ENCODE results near the gene TUBA3D. TPM values are rescaled to one million over a fixed set of nuclear protein-coding genes. Genes with fewer than 3 reads are reported as not detected.
A peak's percentile ranks its signal among the peaks of the same experiment; 100 is the strongest.
"Not testable (repeated sequence)": the region's sequence is repeated elsewhere in the genome, so short reads cannot be mapped to it uniquely, and the experiment has no call there.

Gene TUBA3D
- total RNA-seq, 1 experiment from 2014 or later: not detected

GRCh38 chr2:131530626-131531344 is 54.9 kb downstream of the TUBA3D start:
- not testable (repeated sequence) for H4K91ac ChIP-seq (ENCODE audit: insufficient read length, low read depth, low read length); H3K18ac ChIP-seq (ENCODE audit: insufficient read length, low read depth, low read length); H3K4me1 ChIP-seq (ENCODE audit: insufficient read depth, low read length); H4K20me1 ChIP-seq (ENCODE audit: control insufficient read depth, insufficient read depth, insufficient read length); H4K8ac ChIP-seq (replicated peaks; ENCODE audit: insufficient read length, low read depth, low read length); H3K79me2 ChIP-seq (ENCODE audit: insufficient read depth, low read length); H3K23me2 ChIP-seq (ENCODE audit: insufficient read length, low read depth, low read length, poor library complexity, severe bottlenecking); H3T11ph ChIP-seq (ENCODE audit: low read length); H2BK15ac ChIP-seq (ENCODE audit: low read depth, low read length); H3K79me1 ChIP-seq (ENCODE audit: insufficient read depth, low read depth, low read length, poor library complexity, severe bottlenecking); H2BK12ac ChIP-seq (ENCODE audit: insufficient read length, low read depth, low read length); H3K14ac ChIP-seq (ENCODE audit: insufficient read depth, low read length); H3K9me3 Mint-ChIP-seq; H3K23ac ChIP-seq (ENCODE audit: insufficient read length, low read depth, low read length); H2BK5ac ChIP-seq (ENCODE audit: insufficient read length, low read length); H3K27ac ChIP-seq (ENCODE audit: insufficient read length, low read depth, low read length); H4K5ac ChIP-seq (ENCODE audit: insufficient read length, low read depth, low read length); H3K27me3 ChIP-seq (ENCODE audit: insufficient read depth, low read length); H3K4me2 ChIP-seq (ENCODE audit: insufficient read depth, insufficient read length, low read length); H2BK120ac ChIP-seq (ENCODE audit: low read depth, low read length, poor library complexity, severe bottlenecking); H3K4ac ChIP-seq (ENCODE audit: low read depth, low read length); H3K9me3 ChIP-seq (ENCODE audit: control insufficient read depth, low read depth, low read length); H3K56ac ChIP-seq (ENCODE audit: insufficient read length, low read depth, low read length); H2BK20ac ChIP-seq (ENCODE audit: low read depth, low read length, poor library complexity, severe bottlenecking); H3K27ac Mint-ChIP-seq; H2AK5ac ChIP-seq (ENCODE audit: insufficient read length, low read length); H3K4me3 Mint-ChIP-seq; DNase-seq; H3K4me1 Mint-ChIP-seq; H3K9ac ChIP-seq (ENCODE audit: extremely low read depth, insufficient read length, low read length); H3K27me3 Mint-ChIP-seq (ENCODE audit: low read depth); H3K36me3 Mint-ChIP-seq (ENCODE audit: insufficient read depth in 1 of 3, low read depth in 3 of 3); H2AFZ ChIP-seq (ENCODE audit: low read length)
- TF ChIP-seq, protein P1, sequence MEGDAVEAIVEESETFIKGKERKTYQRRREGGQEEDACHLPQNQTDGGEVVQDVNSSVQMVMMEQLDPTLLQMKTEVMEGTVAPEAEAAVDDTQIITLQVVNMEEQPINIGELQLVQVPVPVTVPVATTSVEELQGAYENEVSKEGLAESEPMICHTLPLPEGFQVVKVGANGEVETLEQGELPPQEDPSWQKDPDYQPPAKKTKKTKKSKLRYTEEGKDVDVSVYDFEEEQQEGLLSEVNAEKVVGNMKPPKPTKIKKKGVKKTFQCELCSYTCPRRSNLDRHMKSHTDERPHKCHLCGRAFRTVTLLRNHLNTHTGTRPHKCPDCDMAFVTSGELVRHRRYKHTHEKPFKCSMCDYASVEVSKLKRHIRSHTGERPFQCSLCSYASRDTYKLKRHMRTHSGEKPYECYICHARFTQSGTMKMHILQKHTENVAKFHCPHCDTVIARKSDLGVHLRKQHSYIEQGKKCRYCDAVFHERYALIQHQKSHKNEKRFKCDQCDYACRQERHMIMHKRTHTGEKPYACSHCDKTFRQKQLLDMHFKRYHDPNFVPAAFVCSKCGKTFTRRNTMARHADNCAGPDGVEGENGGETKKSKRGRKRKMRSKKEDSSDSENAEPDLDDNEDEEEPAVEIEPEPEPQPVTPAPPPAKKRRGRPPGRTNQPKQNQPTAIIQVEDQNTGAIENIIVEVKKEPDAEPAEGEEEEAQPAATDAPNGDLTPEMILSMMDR (conservative IDR thresholded peaks at IDR 0.05): peak; percentile 43; the same call in 2 of the 3 replicates
- WGBS (ENCODE audit: extremely low coverage, insufficient read length, low lambda C conversion rate): no CpG with 5 or more reads among the region's 22 CpGs

DNA sequence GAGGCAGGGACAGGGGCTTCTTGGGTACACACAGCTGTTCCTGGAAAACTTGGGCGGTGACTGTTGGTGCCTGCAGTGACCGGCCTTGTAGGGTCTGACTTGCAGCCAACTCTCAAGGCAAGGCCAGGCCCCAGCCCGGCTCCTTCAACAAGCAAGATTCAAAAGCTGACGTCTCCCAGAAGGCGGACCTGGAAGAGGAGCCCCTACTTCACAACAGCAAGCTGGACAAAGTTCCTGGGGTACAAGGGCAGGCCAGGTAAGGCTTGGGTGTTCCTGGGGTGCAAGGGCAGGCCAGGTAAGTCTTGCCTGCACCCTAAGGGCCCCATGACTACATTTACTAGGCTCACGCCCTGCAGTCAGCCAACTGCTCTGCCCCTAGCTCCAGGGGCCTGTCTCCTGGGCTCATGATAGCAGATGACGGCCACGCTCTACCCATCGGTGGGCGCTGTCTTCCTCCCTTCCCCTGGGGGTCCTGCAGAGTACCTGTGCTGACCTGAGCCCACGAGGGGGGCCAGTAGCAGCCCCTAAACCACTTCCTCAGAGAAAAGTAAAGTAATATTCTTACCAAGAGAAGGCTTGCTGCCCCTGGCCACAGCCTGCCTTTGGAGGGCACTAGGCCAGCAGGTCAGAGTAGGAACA is 55.7 kb downstream of the TUBA3D start:
- H3K9me3 ChIP-seq (ENCODE audit: control insufficient read depth, low read depth, low read length); H3K4me2 ChIP-seq (ENCODE audit: insufficient read depth, insufficient read length, low read length); H3T11ph ChIP-seq (ENCODE audit: low read length); H3K27me3 ChIP-seq (ENCODE audit: insufficient read depth, low read length); H2AK5ac ChIP-seq (ENCODE audit: insufficient read length, low read length); H3K4me3 Mint-ChIP-seq; H2BK15ac ChIP-seq (ENCODE audit: low read depth, low read length); H2BK120ac ChIP-seq (ENCODE audit: low read depth, low read length, poor library complexity, severe bottlenecking); H3K23ac ChIP-seq (ENCODE audit: insufficient read length, low read depth, low read length); H3K4me1 ChIP-seq (ENCODE audit: insufficient read depth, low read length); H3K4me1 Mint-ChIP-seq; H2BK12ac ChIP-seq (ENCODE audit: insufficient read length, low read depth, low read length); H2BK5ac ChIP-seq (ENCODE audit: insufficient read length, low read length); H4K5ac ChIP-seq (ENCODE audit: insufficient read length, low read depth, low read length); H2AFZ ChIP-seq (ENCODE audit: low read length); H4K20me1 ChIP-seq (ENCODE audit: control insufficient read depth, insufficient read depth, insufficient read length); H3K27ac Mint-ChIP-seq; H3K9ac ChIP-seq (ENCODE audit: extremely low read depth, insufficient read length, low read length); H3K27me3 Mint-ChIP-seq (ENCODE audit: low read depth); H3K18ac ChIP-seq (ENCODE audit: insufficient read length, low read depth, low read length); H4K91ac ChIP-seq (ENCODE audit: insufficient read length, low read depth, low read length); H3K23me2 ChIP-seq (ENCODE audit: insufficient read length, low read depth, low read length, poor library complexity, severe bottlenecking); H3K14ac ChIP-seq (ENCODE audit: insufficient read depth, low read length); H2BK20ac ChIP-seq (ENCODE audit: low read depth, low read length, poor library complexity, severe bottlenecking); H3K27ac ChIP-seq (ENCODE audit: insufficient read length, low read depth, low read length); H4K8ac ChIP-seq (replicated peaks; ENCODE audit: insufficient read length, low read depth, low read length); H3K36me3 Mint-ChIP-seq (ENCODE audit: insufficient read depth in 1 of 3, low read depth in 3 of 3); H3K9me3 Mint-ChIP-seq; H3K79me2 ChIP-seq (ENCODE audit: insufficient read depth, low read length); DNase-seq; H3K56ac ChIP-seq (ENCODE audit: insufficient read length, low read depth, low read length); H3K4ac ChIP-seq (ENCODE audit: low read depth, low read length); H3K79me1 ChIP-seq (ENCODE audit: insufficient read depth, low read depth, low read length, poor library complexity, severe bottlenecking): not testable (repeated sequence)
- WGBS (ENCODE audit: extremely low coverage, insufficient read length, low lambda C conversion rate): no CpG with 5 or more reads among the region's 11 CpGs
